HG03354 (cell line): ENCODE results near the gene PMP22.

Experiments
- ATAC-seq: cut with Tn5 transposase; IDR thresholded peaks from one replicate; pipeline ENCODE4 v1.9.1; 2021; ENCODE audit warnings: mild to moderate bottlenecking; ENCODE audit not compliant: unreplicated experiment, poor library complexity, severe bottlenecking

The PMP22 gene

DNA sequence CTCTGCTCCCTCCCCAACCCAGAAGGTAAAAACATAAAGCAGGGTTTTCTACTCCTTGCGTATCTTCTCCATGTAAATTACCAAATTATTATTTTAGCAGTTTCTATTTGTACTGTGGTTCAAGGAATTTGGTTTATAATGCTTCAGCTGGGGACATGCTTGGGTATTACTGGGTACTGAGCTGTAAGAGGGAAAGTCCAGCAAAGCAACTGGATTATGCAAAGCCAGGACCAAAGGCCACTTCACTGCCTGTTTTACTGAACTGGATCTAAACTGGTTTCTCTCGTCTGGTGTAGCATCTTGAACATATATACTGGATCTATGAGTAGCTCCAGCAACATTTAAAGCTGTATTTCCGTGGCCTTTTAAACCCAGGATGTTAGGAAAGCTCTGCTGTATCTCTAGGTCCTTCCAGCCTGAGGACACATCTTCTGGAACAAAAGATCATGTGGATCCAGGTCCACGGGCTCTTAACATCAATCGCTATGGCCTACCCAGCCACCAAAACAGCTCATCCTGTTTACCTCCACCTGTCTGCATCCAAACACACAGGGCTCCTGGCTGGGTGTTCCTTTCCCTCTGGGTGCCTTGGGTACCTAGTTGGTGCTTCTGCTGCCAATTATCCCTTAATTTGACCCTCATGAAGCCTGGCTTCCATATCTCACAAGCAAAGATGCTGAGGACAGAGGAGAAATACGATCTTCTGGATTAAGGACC is 7.2 kb downstream of the PMP22 start:
- ATAC-seq = no peak

DNA sequence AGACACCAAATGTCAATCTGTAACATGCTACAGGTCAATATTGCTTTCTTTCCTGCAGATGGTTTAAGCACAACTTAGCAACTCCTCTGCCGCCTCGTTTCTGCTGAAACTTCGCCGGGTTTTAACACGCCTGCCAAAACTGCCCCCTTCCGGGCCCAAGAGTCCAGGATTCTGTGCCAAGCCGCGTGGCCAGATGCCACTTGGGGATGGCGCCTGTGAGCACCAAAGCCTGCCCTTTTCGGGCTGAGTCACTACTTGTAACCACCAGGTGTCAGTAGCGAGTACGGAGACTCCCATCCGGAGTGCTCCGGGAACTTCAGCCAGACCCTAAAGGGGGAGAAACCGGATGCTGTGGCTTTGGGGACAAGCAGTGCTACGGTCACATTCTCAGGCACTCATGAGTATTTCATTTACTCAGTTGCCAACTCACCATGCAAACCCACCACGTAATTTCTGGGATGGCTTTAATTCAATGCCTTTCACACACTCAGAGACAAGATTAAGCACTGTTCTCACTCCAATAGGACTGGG is 7.8 kb downstream of the PMP22 start:
- peak; percentile 78 for ATAC-seq

DNA sequence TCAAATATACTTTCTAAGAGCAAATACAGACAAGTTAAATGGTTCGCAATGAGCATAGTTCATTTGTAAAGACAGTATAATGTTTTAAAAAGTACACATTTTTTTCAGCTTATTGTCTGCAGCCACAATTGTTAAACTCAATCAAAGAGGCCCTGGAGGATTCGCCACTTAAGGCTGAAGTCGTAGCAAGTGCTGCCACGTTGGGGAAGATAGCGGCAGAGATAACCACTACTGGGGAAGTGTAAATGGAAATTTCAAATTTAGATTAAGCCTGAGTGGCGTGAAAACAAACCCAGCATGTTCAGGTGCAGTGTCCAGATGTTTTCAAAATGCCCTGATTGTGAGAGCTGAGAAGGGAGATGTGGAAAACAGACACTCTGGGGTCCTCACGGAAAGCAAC is 8.4 kb downstream of the PMP22 start:
- ATAC-seq = no peak

- no peak for ATAC-seq
Measured at GRCh38 chr17:15255713-15256454, 9.2 kb downstream of the PMP22 start.

- ATAC-seq = no peak
Measured at GRCh38 chr17:15250135-15250860, 14.8 kb downstream of the PMP22 start.

DNA sequence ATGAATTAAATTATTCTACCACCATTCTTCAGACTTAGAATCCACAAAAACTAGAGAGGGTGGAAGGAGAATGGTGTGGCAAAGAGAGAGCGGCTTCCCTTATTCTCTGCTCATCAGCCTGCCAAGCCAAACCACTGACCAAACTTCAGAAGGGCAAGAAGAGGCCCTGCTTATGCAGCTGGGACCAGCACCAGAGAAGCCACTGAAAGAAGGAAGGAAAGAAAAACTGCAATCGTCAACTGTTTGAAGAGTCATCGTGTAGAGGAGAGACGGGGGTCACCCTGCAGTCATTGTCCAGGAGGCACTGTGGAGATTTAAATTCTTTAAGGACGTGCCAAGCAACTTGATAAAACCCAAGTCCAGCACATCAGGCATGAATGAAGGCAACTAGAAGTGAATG is 15.6 kb downstream of the PMP22 start:
- no peak for ATAC-seq

- no peak for ATAC-seq
Measured at GRCh38 chr17:15247891-15248529, 17.1 kb downstream of the PMP22 start.

DNA sequence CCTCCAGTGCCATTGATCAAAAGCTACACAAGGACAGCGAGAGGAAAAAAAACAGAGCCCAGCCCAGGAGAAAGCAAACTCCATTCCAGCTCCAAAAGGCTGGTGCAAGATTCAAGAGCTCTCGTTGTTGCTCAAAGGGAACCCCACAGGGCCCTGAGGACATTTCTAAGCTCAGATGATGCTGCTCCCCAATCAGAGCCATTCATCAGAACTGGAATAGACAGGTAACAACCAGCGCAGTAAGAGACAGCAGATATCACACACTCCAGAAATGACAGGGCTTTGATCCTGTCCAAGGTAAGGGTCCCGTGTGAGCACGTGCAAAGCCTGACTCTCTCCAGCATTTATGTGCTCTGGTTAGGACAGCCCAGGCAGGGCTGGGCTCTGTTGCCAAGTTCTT is 20.1 kb downstream of the PMP22 start:
- ATAC-seq = no peak

DNA sequence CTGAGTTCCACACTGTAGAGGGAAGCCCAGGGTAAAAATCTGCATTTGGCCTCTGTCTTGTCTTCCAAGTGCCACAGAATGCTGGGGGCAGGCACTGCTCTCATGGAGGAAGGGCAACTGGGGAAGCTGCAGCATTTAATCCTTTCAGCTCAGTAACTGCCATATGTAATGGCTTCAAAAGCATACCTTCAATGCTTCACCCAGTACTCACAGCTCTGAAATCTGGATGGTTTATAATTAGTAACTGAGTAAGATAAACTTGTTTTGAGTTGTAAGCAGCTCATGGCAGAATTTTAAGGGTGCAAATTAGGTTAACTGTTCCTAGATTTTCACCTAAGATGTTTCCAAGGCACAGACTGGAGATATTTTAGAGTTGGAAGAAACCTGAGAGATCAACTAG is 24.5 kb downstream of the PMP22 start:
- ATAC-seq = no peak

DNA sequence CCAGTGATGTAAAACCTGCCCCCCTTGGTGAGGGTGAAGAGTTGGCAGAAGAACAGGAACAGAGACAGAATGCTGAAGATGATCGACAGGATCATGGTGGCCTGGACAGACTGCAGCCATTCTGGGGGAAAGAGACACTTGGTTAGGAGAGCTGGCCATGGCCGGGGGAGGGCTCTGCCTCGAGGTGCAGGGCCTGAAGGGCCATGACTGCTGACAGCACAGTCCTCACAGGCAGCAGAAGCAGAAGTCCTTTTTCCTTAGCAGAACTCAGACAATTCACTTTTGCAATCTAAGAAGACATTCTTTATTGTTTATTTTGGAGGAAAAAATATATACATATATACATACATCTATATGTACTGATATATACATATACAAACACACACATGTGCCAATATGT is 25.6 kb downstream of the PMP22 start:
- ATAC-seq = no peak

DNA sequence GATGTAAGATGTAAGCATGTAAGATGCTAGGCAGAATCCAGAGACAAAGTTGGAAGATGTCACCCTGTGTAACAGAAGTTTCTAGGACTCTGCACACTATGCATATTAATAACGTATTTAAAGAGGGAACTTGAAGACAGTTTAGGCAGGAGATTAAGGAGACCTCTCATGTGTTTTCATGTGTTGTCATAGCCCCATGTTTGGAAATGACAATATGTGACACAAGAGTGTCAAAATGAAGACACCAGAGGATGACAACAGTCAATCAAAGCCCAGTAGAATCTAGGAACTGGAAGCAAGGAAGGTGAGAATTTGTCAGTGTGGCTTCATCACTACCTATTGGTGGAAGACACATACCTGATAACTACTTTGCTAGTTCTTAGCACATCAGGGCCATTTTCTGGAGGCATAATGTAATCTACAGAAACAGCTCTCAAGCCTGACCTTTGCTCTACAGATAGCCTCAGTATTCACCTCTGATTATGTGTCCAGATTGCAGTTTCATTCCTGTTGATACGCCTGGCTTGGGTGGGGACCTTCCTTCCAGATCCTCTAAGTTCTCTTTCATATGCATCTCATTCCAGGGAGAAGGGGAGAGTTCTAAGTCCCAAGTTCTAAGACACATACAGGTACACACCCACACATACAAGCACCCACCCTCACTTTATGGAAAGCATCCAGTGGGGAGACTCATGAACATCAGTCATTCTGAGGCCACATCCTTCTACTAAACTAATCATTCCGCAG is 26.3 kb downstream of the PMP22 start:
- ATAC-seq = no peak

GRCh38 chr17:15238057-15238456 is 27.1 kb downstream of the PMP22 start:
- no peak for ATAC-seq

DNA sequence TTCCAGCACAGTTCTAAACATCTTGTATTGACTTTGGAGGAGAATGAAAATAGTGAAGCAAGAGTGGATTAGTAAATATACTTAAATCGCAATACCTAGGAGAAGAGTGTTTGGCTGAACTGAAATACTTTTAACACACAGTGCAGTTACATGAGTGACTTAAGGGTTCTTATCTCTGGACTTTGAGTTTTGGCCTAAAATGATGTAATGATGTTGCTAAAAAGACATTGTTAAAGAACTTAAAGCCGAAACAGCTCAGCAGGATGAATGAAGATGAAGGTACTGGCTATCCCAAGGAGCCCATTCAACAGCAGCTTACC is 28.1 kb downstream of the PMP22 start:
- ATAC-seq = no peak

- ATAC-seq = no peak
Measured at GRCh38 chr17:15236281-15237105, 28.6 kb downstream of the PMP22 start.

- no peak for ATAC-seq
Measured at GRCh38 chr17:15233971-15234370, 31.2 kb downstream of the PMP22 start.

GRCh38 chr17:15233022-15233805 is 31.9 kb downstream of the PMP22 start:
- ATAC-seq = no peak

GRCh38 chr17:15232517-15232915 is 32.6 kb downstream of the PMP22 start:
- ATAC-seq = no peak
